K562 (cell line): ENCODE data around the gene ARL6IP4. TPM values are rescaled to one million over a fixed set of nuclear protein-coding genes. Genes with fewer than 3 reads are reported as not detected.

Experiments used
- ATF3 ChIP-seq, 2 experiments: fragments of 450-650 bp in 1 of 2; sonication (generic) in 1 of 2; formaldehyde crosslinking in 1 of 2; IDR thresholded peaks in 1 of 2; conservative IDR thresholded peaks in 1 of 2; 2 replicates each; pipeline versions ENCODE4 v1.6.1 to v1.8.1; 2016 to 2023; ENCODE audit warnings: mild to moderate bottlenecking in 2 of 2, moderate library complexity in 2 of 2, inconsistent platforms in 1 of 2, missing genetic modification reagents in 1 of 2
- CEBPB ChIP-seq: fragments of 450-650 bp; IDR thresholded peaks from 2 replicates; pipeline ENCODE4 v1.6.1; 2016; ENCODE audit warnings: missing genetic modification characterization, missing compliant biosample characterization
- CXXC5 ChIP-seq: fragments of 250-450 bp; sonication (Bioruptor Pico); IDR thresholded peaks from 2 replicates; pipeline ENCODE4 v1.8.0; 2022; ENCODE audit warnings: inconsistent platforms, mild to moderate bottlenecking, moderate library complexity
- DPF2 ChIP-seq: fragments of 450-650 bp; IDR thresholded peaks from 2 replicates; pipeline ENCODE4 v1.6.1; 2016
- ESRRA ChIP-seq: fragments of 450-650 bp; IDR thresholded peaks from 2 replicates; pipeline ENCODE4 v1.6.1; 2014; ENCODE audit warnings: low read depth, mild to moderate bottlenecking, moderate library complexity, borderline replicate concordance
- ETS1 ChIP-seq: conservative IDR thresholded peaks from 2 replicates; pipeline ENCODE4 v1.6.1; 2011; ENCODE audit warnings: low read depth, mild to moderate bottlenecking, low read length; ENCODE audit not compliant: control insufficient read depth
- ETV1 ChIP-seq: fragments of 450-650 bp; conservative IDR thresholded peaks from 2 replicates; pipeline ENCODE4 v1.6.1; 2016; ENCODE audit warnings: missing genetic modification characterization, control low read depth, low read depth, missing compliant biosample characterization
- GABPB1 ChIP-seq: sonication (generic); formaldehyde crosslinking; IDR thresholded peaks from 2 replicates; pipeline ENCODE4 v1.8.0; 2022; ENCODE audit warnings: mild to moderate bottlenecking, missing genetic modification reagents
- HCFC1 ChIP-seq: IDR thresholded peaks from 2 replicates; pipeline ENCODE4 v1.6.1; 2012; ENCODE audit warnings: low read depth, low read length, improper control_type of control experiment
- MBD2 ChIP-seq: sonication (generic); IDR thresholded peaks from 2 replicates; pipeline ENCODE4 v1.6.1; 2016; ENCODE audit warnings: low read depth, borderline replicate concordance
- PHF8 ChIP-seq: fragments of 200-600 bp; sonication (generic); IDR thresholded peaks from 2 replicates; pipeline ENCODE4 v1.6.1; 2012; ENCODE audit warnings: mixed run types, mild to moderate bottlenecking, inconsistent platforms, low read length, moderate library complexity, borderline replicate concordance
- PRDM10 ChIP-seq: fragments of 450-650 bp; IDR thresholded peaks from 2 replicates; pipeline ENCODE4 v1.6.1; 2018; ENCODE audit not compliant: partially characterized antibody
- SMAD1 ChIP-seq: fragments of 150-350 bp; IDR thresholded peaks from 2 replicates; pipeline ENCODE4 v1.6.1; 2014; ENCODE audit warnings: low read length, low read depth; ENCODE audit not compliant: partially characterized antibody
- SUPT5H ChIP-seq: fragments of 450-650 bp; IDR thresholded peaks from 2 replicates; pipeline ENCODE4 v1.6.1; 2016
- USF2 ChIP-seq: sonication (generic); formaldehyde crosslinking; IDR thresholded peaks from 2 replicates; pipeline ENCODE4 v1.5.0; 2020; ENCODE audit warnings: missing genetic modification reagents
- VEZF1 ChIP-seq: fragments of 200-800 bp; sonication (Bioruptor generic); IDR thresholded peaks from 2 replicates; pipeline ENCODE4 v1.6.1; 2017; ENCODE audit warnings: missing genetic modification characterization, missing compliant biosample characterization
- ZNF197 ChIP-seq: fragments of 200-800 bp; sonication (Bioruptor generic); IDR thresholded peaks from 2 replicates; pipeline ENCODE4 v1.6.1; 2016; ENCODE audit warnings: low read depth, missing genetic modification characterization, missing compliant biosample characterization
- ZNF263 ChIP-seq: sonication (generic); formaldehyde crosslinking; IDR thresholded peaks from 2 replicates; pipeline ENCODE4 v1.8.0; 2022; ENCODE audit warnings: mild to moderate bottlenecking, missing genetic modification reagents, borderline replicate concordance
- ZNF444 ChIP-seq: fragments of 250-450 bp; sonication (Bioruptor Pico); IDR thresholded peaks from 2 replicates; pipeline ENCODE4 v1.4.0; 2020; ENCODE audit warnings: mild to moderate bottlenecking, moderate library complexity
- polyA plus RNA-seq, 8 experiments: library from polyadenylated mRNA; depleted of rRNA in 4 of 8; stranded (reverse) in 5 of 8; unstranded in 3 of 8; fragments of >200 nt; fragmentation: Nextera tagmentation in 2 of 8; fragmentation: Illumina TruSeq in 1 of 8; extraction: Ambion mirVana in 2 of 8; extraction: Trizol in 1 of 8; gene quantifications; 2 replicates each; pipeline versions ENCODE4 v1.2.1 to v1.2.3, GENCODE V29; 2011 to 2014; ENCODE audit warnings: inconsistent platforms in 1 of 8, missing spikeins in 1 of 8
- total RNA-seq, 7 experiments: library from RNA; depleted of rRNA in 6 of 7; stranded (reverse); fragments of >200 nt in 6 of 7; fragmentation: Illumina TruSeq in 2 of 7; extraction: Trizol in 2 of 7; gene quantifications; 2 replicates each; pipeline versions ENCODE4 v1.2.1 to v1.2.3, GENCODE V29; 2011 to 2021; ENCODE audit warnings: low replicate concordance in 1 of 7

Gene ARL6IP4
- total and polyA plus RNA-seq, 9 of the 15 experiments (the other 6 are each of a cell fraction or from before 2014, with no cell fraction given) = 2.4 to 255 (median 151) TPM

GRCh38 chr12:122974274-122974891, 6.1 kb upstream of the ARL6IP4 start (continued):
- peak; percentile 35 for TF ChIP-seq SMAD1
- peak; percentile 92 for TF ChIP-seq ETV1 (tag)
- peak; percentile 70 for TF ChIP-seq VEZF1 (CRISPR knock-in tag)
- TF ChIP-seq ZNF263 (CRISPR knock-in tag) = peak; percentile 25; the same call in 1 of the 2 replicates
- TF ChIP-seq MBD2 = 0 out of 2 replicates have a peak, but pooled peaks have one; percentile 23
- TF ChIP-seq DPF2 = 0 out of 2 replicates have a peak, but pooled peaks have one; percentile 2
- peak; percentile 25; the same call in 1 of the 2 replicates for TF ChIP-seq ZNF197 (CRISPR knock-in tag)
- peak; percentile 58; the same call in 1 of the 2 replicates for TF ChIP-seq ESRRA
- peak; percentile 68 for TF ChIP-seq CEBPB (tag)
- peak; percentile 100 for TF ChIP-seq GABPB1
- peak; percentile 45 for TF ChIP-seq CXXC5 (CRISPR knock-in tag)
- peak; percentile 10 for TF ChIP-seq PRDM10
- TF ChIP-seq ATF3 (IDR thresholded peaks at IDR 0.05) = peak; percentile 72; the same call in 1 of the 2 replicates
- TF ChIP-seq ATF3 (CRISPR knock-in tag; conservative IDR thresholded peaks at IDR 0.05) = peak; percentile 81; the same call in 1 of the 2 replicates
- TF ChIP-seq SUPT5H = peak; percentile 51; the same call in 1 of the 2 replicates
- peak; percentile 65; the same call in 1 of the 2 replicates for TF ChIP-seq ETS1
- peak; percentile 37; the same call in 1 of the 2 replicates for TF ChIP-seq USF2 (CRISPR knock-in tag)
- TF ChIP-seq ZNF444 = no peak
- TF ChIP-seq HCFC1 = peak; percentile 81
- TF ChIP-seq PHF8 = peak; percentile 55; the same call in 1 of the 2 replicates
